Stomach smooth muscle (tissue), 2 donors: ENCODE measurements around the gene GJC2.
A peak's percentile ranks its signal among the peaks of the same experiment; 100 is the strongest.

Experiments used
- H3K27ac ChIP-seq: one replicate; pipeline ENCODE4 v1.7.0; 2013; ENCODE audit warnings: mild to moderate bottlenecking, low read length, inconsistent platforms
- H3K27me3 ChIP-seq, 2 donors: one replicate each; pipeline ENCODE4 v1.7.0; 2013; ENCODE audit warnings: low read length in 2 of 2; ENCODE audit not compliant: insufficient read depth in 2 of 2, control insufficient read depth in 1 of 2
- H3K36me3 ChIP-seq, 2 donors: one replicate each; pipeline ENCODE4 v1.7.0; 2013; ENCODE audit warnings: low read length in 2 of 2; ENCODE audit not compliant: control insufficient read depth in 2 of 2, insufficient read depth in 2 of 2
- H3K4me1 ChIP-seq: one replicate; pipeline ENCODE4 v1.7.0; 2013; ENCODE audit warnings: low read length; ENCODE audit not compliant: control insufficient read depth, insufficient read depth
- H3K4me3 ChIP-seq, 2 donors: one replicate each; pipeline ENCODE4 v1.7.0; 2013; ENCODE audit warnings: low read length in 2 of 2
- H3K9ac ChIP-seq, 2 donors: one replicate each; pipeline ENCODE4 v1.7.0; 2013; ENCODE audit warnings: low read length in 2 of 2, mild to moderate bottlenecking in 1 of 2
- H3K9me3 ChIP-seq, 2 donors: one replicate each; pipeline ENCODE4 v1.7.0; 2013; ENCODE audit warnings: low read length in 2 of 2; ENCODE audit not compliant: control insufficient read depth in 2 of 2
- donor health status: healthy.
- donor health status: Pancreatic carcinoma.

Gene GJC2

DNA sequence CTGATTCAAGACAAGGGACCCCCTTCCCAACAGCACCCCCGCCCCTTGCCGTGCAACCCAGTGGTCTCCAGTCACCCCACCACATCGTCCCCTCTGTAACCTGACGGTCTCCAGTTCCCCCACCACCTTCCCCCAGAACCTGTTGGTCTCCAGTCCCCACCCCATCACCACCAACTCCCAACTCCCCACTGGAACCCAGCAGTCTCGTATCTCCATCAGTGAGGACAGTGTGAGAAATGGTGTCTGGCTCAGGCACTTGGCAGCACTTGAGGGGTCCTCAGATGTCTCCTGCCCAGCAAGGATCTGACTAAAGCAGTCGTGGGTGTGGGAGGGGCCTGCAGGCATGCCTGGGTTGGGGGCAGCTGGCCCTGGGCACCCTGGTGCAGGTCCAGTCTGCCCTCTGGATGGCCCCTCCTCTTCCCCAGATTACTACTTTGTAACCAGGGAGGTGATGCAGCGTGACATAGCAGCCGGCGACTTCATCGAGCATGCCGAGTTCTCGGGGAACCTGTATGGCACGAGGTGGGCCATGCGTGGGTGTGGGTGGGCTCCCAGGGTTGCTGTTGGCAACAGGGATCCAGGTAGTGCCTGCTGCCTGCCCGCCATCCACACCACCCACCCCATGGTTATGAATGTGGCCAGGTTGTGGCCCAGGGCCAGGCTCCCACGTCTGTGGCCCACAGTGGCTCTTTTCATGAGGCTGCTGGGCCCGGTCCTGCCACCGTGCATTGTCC lies 3.1 kb upstream of the GJC2 start:
- Histone ChIP-seq H3K9me3 (no peaks in the 10 kb centered on the region), H3K27ac (no peak overlapping the region), H3K4me3 (no peak overlapping the region), H3K9ac (no peak overlapping the region), H3K27me3 (no peaks in the 10 kb centered on the region), H3K36me3 (peaks cover 0 to 14% of the 10 kb centered on the region in 2 donors), H3K4me1 (peaks cover 54% of the 10 kb centered on the region)

DNA sequence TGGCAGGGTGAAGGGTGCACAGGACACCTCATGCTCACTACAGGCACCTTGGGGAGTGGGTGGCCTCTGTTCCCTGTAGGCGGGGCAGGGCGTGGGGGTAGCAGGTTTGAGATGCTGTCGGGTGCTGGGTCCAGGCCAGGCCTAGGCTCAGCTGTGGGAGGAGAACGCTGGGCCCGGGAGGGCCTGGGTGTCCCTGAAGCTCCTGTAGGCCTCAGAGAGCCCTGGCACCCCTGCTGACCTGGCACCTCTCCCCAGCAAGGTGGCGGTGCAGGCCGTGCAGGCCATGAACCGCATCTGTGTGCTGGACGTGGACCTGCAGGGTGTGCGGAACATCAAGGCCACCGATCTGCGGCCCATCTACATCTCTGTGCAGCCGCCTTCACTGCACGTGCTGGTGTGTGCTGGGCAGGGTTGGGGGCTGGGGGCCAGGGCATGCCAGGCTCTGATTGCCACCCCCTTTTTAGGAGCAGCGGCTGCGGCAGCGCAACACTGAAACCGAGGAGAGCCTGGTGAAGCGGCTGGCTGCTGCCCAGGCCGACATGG lies 2.5 kb upstream of the GJC2 start:
- Histone ChIP-seq H3K4me1 (peaks cover 53% of the 10 kb centered on the region), H3K27me3 (no peaks in the 10 kb centered on the region), H3K9me3 (no peaks in the 10 kb centered on the region), H3K9ac (no peak overlapping the region), H3K36me3 (peaks cover 0 to 13% of the 10 kb centered on the region in 2 donors), H3K27ac (no peak overlapping the region), H3K4me3 (no peak overlapping the region)

DNA sequence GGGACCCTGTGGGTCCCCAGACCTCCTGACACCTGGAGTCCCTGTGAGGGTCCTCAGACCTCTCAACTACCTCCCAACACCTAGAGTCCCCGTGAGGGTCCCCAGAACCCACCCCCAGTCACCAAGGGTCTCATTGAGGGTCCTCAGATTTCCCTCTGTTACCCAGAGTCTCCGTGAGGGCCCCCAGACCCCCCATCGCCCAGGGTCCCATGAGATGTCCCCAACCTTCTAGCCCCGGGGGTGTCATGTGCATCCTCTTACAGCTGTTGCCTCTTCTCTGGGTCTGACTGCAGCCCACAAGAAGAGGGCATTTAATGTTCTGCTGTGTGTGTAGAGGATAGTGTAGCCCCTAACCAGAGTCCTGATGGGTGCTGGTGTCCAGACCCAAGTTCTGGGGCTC lies 2.0 kb upstream of the GJC2 start:
- H3K9ac ChIP-seq, result no peak overlapping the region
- H3K9me3 ChIP-seq, result no peaks in the 10 kb centered on the region
- H3K27ac ChIP-seq, result no peak overlapping the region
- no peaks in the 10 kb centered on the region for H3K27me3 ChIP-seq
- peaks cover 0 to 13% of the 10 kb centered on the region in 2 donors for H3K36me3 ChIP-seq
- H3K4me1 ChIP-seq, result peaks cover 48% of the 10 kb centered on the region
- no peak overlapping the region for H3K4me3 ChIP-seq

DNA sequence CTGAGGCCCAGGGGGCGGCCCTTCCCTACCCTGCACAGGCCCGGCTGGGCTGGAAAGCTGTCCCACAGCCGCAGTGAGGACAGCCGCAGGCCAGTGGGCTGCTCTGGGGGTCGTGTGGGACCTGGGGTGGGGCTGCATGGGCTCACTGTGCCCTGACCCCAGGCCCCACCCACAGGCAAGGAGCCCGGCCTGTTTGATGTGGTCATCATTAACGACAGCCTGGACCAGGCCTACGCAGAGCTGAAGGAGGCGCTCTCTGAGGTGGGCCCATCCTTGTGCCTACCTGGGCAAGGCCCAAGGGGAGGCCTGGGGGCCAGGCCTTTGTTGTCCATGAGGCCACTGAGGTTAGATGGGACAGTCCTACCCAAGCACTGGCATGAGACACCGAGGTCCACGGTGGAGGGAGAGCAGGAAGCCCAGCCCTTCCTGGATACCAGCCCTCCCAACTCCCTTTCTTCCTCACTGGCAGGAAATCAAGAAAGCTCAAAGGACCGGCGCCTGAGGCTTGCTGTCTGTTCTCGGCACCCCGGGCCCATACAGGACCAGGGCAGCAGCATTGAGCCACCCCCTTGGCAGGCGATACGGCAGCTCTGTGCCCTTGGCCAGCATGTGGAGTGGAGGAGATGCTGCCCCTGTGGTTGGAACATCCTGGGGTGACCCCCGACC lies 1.4 kb upstream of the GJC2 start:
- no peaks in the 10 kb centered on the region for H3K9me3 ChIP-seq
- H3K36me3 ChIP-seq, result peaks cover 0 to 13% of the 10 kb centered on the region in 2 donors
- no peak overlapping the region for H3K4me3 ChIP-seq
- H3K4me1 ChIP-seq, result peaks cover 48% of the 10 kb centered on the region
- no peaks in the 10 kb centered on the region for H3K27me3 ChIP-seq
- peak overlapping the region; percentile 96 for H3K27ac ChIP-seq
- H3K9ac ChIP-seq, result peak overlapping the region in 1 of 2 donors; percentile 15

DNA sequence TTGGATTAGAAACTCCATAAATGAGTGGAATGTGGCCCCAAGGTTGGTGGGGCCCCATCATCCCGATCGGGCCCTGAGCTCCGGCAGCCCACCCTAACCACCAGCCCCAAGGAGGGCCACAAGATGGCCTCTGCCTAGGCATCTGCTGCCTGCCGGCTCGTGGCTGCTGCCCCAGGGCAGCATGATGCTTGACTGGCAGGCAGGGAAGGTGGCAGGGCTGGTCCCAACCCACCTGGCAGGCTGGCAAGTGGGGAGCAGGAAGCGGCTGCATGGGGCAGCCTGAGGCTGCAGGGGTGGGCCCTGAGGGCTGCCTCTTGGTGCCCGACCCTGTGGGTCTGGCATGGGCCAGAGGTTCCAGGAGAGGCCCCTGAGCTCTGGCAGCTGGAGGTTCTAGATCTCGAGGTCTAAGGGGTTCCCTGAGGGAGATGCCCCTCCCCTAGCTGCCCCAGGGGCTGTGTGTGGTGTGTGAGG lies 760 bp upstream of the GJC2 start:
- Histone ChIP-seq H3K4me3 (peak overlapping the region in 1 of 2 donors; percentile 78), H3K9me3 (no peaks in the 10 kb centered on the region), H3K27ac (peak overlapping the region; percentile 96), H3K4me1 (peaks cover 41% of the 10 kb centered on the region), H3K27me3 (no peaks in the 10 kb centered on the region), H3K36me3 (peaks cover 0 to 13% of the 10 kb centered on the region in 2 donors), H3K9ac (peak overlapping the region; percentile 29 to 76)

DNA sequence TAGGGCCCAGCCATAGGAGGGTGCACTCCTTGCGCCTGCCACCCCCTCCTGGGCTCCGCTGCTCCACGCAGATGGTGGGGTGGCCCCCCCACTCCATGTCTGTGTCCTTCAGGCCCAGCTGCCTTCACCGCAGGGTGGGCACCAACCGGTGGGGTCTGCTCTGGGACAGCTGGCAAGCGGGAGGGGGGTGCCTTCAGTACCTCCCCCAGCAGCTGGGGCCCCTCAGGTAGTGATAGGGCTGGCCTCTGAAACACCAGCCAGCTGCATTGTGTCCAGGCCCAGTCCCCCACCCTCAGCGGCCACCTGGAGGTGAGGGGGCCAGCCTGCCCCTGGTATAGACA lies 360 bp downstream of the GJC2 start:
- Histone ChIP-seq H3K4me1 (peaks cover 36% of the 10 kb centered on the region), H3K36me3 (peaks cover 0 to 14% of the 10 kb centered on the region in 2 donors), H3K4me3 (peak overlapping the region; percentile 65 to 78), H3K27ac (peak overlapping the region; percentile 96), H3K9me3 (no peaks in the 10 kb centered on the region), H3K27me3 (no peaks in the 10 kb centered on the region), H3K9ac (peak overlapping the region; percentile 76 to 87)

DNA sequence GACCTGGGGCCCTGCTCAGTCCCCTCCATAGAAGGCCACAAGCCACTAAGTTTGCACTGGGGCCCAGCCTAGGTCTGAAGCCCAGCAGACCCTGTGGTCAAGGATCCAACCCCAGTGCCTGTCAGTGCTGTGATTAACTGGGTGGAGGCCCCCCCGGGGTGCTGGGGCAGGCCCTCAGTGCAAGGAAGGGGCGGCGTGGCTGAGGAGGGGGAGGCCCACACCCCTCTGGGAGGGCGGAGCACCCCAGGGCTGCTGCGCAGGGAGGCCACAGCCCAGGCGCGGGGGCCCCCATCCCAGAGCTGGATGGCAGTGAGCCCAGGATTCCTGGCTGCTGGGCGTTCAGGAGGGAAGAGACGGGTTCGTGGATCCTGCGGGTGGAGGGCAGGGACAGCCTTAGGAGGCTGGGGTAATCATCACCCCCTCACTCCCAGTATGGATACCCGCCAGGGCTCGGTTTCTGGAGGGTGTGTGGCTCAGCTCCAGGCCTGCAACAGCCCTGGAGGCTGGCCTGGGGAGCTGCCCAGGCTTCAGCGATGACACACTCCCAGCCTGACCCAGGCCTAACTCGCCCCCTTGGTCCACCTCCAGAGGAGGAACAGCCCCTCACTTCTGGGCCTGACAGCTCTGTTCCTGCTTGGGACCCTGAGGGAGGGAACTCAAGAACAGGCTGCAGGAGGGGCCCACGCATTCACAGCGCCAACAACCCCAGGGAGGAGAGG lies 890 bp downstream of the GJC2 start:
- H3K9ac ChIP-seq, result peak overlapping the region; percentile 76 to 87
- H3K9me3 ChIP-seq, result no peaks in the 10 kb centered on the region
- no peaks in the 10 kb centered on the region for H3K27me3 ChIP-seq
- H3K4me1 ChIP-seq, result peaks cover 36% of the 10 kb centered on the region
- H3K4me3 ChIP-seq, result peak overlapping the region; percentile 65 to 78
- peak overlapping the region; percentile 96 for H3K27ac ChIP-seq
- H3K36me3 ChIP-seq, result peaks cover 0 to 12% of the 10 kb centered on the region in 2 donors

DNA sequence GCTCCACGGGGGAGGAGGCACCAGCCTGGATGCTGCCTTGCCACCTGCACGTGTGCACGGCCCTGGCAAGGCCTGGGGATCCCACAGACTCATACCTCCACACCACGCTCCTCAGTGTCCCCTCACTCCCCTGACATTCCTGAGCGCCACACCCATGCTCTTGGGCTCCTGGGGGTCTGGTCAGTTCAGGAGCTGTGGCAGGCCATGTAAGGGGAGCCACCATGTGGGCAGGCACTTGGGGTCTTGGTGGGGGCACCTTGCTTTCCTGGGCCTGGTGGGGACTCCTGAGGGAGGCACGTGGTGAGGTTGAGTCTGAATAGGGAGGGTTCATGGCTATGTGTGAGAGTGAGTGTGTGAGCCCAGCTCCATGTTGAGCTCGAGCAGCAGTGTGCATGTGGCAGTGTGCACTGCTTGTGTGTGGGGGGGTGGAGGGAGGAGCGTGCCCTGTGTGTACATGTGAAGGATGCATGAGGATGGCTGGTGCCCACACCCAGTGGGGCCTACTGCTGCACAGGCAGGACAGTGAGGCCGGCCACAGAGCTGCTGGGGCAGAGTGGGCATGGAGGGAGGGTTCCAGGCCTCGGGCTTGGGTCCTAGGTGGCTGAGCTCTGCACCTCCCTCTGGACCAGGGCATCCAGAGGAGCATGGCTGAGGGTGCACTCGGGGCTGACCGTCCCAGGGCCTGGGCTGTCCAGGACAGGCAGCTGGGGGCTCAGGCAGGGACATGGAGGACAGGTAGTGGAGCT lies 1.6 kb downstream of the GJC2 start:
- peak overlapping the region; percentile 76 to 87 for H3K9ac ChIP-seq

DNA sequence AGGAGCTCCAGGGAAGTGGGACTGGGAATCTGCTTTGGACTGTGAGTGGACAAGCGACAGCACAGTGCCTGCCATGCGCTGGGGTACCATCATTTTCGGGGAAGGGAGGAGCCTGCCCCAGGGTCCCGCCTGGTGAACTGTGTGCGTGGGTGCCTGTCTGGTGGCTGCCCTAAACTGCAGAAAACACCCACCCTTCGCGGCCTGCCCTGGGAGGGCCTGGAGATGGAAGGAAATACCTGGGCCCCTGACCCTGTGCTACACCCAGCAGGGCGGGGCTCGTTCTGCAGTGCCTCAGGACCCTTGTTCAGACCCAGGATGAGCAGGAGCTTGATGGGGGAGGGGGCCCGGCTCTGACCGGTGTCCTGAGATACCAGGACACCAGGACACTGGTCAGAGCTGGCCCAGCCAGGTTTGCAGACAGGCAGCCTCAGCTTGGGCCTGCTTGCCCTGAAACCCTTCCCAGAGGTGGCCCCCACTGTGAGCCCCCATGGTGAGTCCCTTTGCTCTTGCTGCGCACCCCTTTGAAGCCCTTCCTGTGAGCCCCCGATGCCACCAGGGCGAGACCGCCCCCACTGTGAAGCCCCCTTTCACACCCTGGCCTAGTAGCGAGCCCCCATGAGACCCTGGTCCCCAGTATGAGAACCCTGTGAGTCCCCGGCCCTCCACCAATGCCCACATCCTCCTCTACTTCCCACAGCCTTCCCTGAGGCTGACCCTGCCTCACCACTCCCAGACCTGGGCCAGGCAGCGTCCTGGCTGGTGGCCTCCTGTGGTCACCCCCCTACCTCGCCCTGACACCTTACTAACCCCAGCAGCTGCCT lies 2.6 kb downstream of the GJC2 start:
- peak overlapping the region; percentile 76 to 87 for H3K9ac ChIP-seq
- peaks cover 0 to 4% of the 10 kb centered on the region in 2 donors for H3K36me3 ChIP-seq
- no peaks in the 10 kb centered on the region for H3K27me3 ChIP-seq
- H3K9me3 ChIP-seq, result no peaks in the 10 kb centered on the region
- H3K4me3 ChIP-seq, result no peak overlapping the region
- peak overlapping the region; percentile 96 for H3K27ac ChIP-seq
- H3K4me1 ChIP-seq, result peaks cover 39% of the 10 kb centered on the region

More for the DNA sequence above, 1.6 kb downstream of the GJC2 start:
- Histone ChIP-seq H3K27ac (peak overlapping the region; percentile 96), H3K4me1 (peaks cover 39% of the 10 kb centered on the region), H3K27me3 (no peaks in the 10 kb centered on the region), H3K36me3 (peaks cover 0 to 8% of the 10 kb centered on the region in 2 donors), H3K9me3 (no peaks in the 10 kb centered on the region), H3K4me3 (peak overlapping the region; percentile 65 to 78)
